SU-DHL-6 (cell line): ENCODE measurements around the gene GSTA3.

Experiments used
- EZH2phosphoT487 ChIP-seq: fragments of 200-600 bp; sonication (generic), shearing (Covaris generic); conservative IDR thresholded peaks from 2 replicates; pipeline ENCODE4 v1.6.1; 2018; ENCODE audit warnings: mild to moderate bottlenecking, antibody characterized with exemption, low read length, moderate library complexity, mixed read lengths
- TF ChIP-seq, protein P1 (sequence below): fragments of 200-600 bp; sonication (generic); IDR thresholded peaks from one replicate; pipeline ENCODE4 v1.5.1; 2017; ENCODE audit warnings: antibody characterized with exemption, mild to moderate bottlenecking, low read length, moderate library complexity; ENCODE audit not compliant: insufficient read depth, poor library complexity, severe bottlenecking

- TF ChIP-seq, protein P1, sequence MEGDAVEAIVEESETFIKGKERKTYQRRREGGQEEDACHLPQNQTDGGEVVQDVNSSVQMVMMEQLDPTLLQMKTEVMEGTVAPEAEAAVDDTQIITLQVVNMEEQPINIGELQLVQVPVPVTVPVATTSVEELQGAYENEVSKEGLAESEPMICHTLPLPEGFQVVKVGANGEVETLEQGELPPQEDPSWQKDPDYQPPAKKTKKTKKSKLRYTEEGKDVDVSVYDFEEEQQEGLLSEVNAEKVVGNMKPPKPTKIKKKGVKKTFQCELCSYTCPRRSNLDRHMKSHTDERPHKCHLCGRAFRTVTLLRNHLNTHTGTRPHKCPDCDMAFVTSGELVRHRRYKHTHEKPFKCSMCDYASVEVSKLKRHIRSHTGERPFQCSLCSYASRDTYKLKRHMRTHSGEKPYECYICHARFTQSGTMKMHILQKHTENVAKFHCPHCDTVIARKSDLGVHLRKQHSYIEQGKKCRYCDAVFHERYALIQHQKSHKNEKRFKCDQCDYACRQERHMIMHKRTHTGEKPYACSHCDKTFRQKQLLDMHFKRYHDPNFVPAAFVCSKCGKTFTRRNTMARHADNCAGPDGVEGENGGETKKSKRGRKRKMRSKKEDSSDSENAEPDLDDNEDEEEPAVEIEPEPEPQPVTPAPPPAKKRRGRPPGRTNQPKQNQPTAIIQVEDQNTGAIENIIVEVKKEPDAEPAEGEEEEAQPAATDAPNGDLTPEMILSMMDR: no peak
- TF ChIP-seq EZH2phosphoT487: no peak
Observed at GRCh38 chr6:52925919-52926792, 16.7 kb upstream of the GSTA3 start.
